Adrenal gland (tissue), 12 donors: ENCODE results near the gene NUFIP1. TPM values are rescaled to one million over a fixed set of nuclear protein-coding genes. Genes with fewer than 3 reads are reported as not detected.

Experiments used
- DNase-seq, 7 donors: peaks; one replicate each; pipeline ENCODE4 v3.0.0-alpha.2; 2019 to 2020
- H3K27ac ChIP-seq, 5 donors: fragments of 200-600 bp; sonication (generic) in 4 of 5; 1 replicate in 3 of 5; 2 replicates in 2 of 5; pipeline versions ENCODE4 v1.5.1 to v1.8.0; 2016 to 2020; ENCODE audit warnings: mild to moderate bottlenecking in 1 of 5
- H3K27me3 ChIP-seq: fragments of 200-600 bp; 2 replicates; pipeline ENCODE4 v1.8.0; 2021
- H3K36me3 ChIP-seq, 2 donors: fragments of 200-600 bp; replicated peaks in 1 of 2; 1 replicate in 1 of 2; 2 replicates in 1 of 2; pipeline versions ENCODE4 v1.5.1 to v1.8.0; 2018 to 2022
- H3K4me1 ChIP-seq, 2 donors: fragments of 200-600 bp; replicated peaks in 1 of 2; 1 replicate in 1 of 2; 2 replicates in 1 of 2; pipeline versions ENCODE4 v1.5.1 to v1.8.0; 2018 to 2021
- H3K4me3 ChIP-seq, 4 donors: fragments of 200-600 bp; sonication (generic) in 3 of 4; one replicate each; pipeline ENCODE4 v1.5.1; 2016 to 2018
- H3K9me3 ChIP-seq, 3 donors: fragments of 200-600 bp; sonication (generic) in 1 of 3; replicated peaks in 1 of 3; 1 replicate in 2 of 3; 2 replicates in 1 of 3; pipeline versions ENCODE4 v1.5.1 to v1.8.0; 2016 to 2021
- CTCF ChIP-seq, 6 experiments: fragments of 450-650 bp in 4 of 6; fragments of 200-600 bp in 2 of 6; sonication (generic) in 1 of 6; IDR thresholded peaks; 1 replicate in 5 of 6; 2 replicates in 1 of 6; pipeline versions ENCODE4 v1.5.1 to v1.8.0; 2016 to 2021; ENCODE audit warnings: antibody characterized with exemption in 6 of 6, mild to moderate bottlenecking in 2 of 6, moderate library complexity in 1 of 6
- POLR2A ChIP-seq, 2 donors: fragments of 450-650 bp; IDR thresholded peaks; one replicate each; pipeline ENCODE4 v1.6.1; 2017; ENCODE audit warnings: antibody characterized with exemption in 2 of 2, mild to moderate bottlenecking in 2 of 2, moderate library complexity in 1 of 2
- WGBS, 4 donors: extraction: QIAGEN DNeasy Blood & Tissue Kit in 2 of 4; methylation state at CpG; one replicate each; pipeline versions ENCODE4 v1.1.5 to v1.1.7; 2013 to 2017; 5-methylcytosine and 5-hydroxymethylcytosine counted together
- intact Hi-C, 2 donors: fragments of 100-400 bp; cut with DNase I; formaldehyde crosslinking; loops; one replicate each; pipeline versions ENCODE4 v1.14.1 to v1.15.0; 2022 to 2023
- polyA plus RNA-seq, 3 donors: library from polyadenylated mRNA; stranded (reverse); fragments of 200-250 nt in 2 of 3; fragments of 350-450 nt in 1 of 3; fragmentation: Illumina TruSeq in 1 of 3; extraction: RNeasy Lipid Tissue Mini Kit (QIAGEN cat#74804) in 1 of 3; gene quantifications; one replicate each; pipeline ENCODE4 v1.2.3, GENCODE V29; 2013 to 2014
- total RNA-seq, 9 donors: library from RNA; depleted of rRNA in 4 of 9; stranded (reverse); fragments of >200 nt in 4 of 9; fragments of 120-200 nt in 1 of 9; fragmentation: NEBNext Ultra II Directional in 1 of 9; extraction: Animal tissue kit (Norgen Biotek cat#: 25700) in 1 of 9; gene quantifications; one replicate each; pipeline versions ENCODE4 v1.1.0 to v1.2.4, GENCODE V29; 2013 to 2023
- donor health status: healthy with polysubstance abuse.
- donor health status: Bipolar disorder and iron deficiency.
- donor health status: DM: yes; HTN: yes; CAD: no.
- donor health status: DM: no; HTN: no; CAD: no.
- donor health status: DM: no; HTN: no; CAD: no.
- donor health status: DM: yes; HTN: yes; CAD: no.

The NUFIP1 gene
- total and polyA plus RNA-seq, 12 donors = 0.79 to 9.3 (median 4.1) TPM

- Histone ChIP-seq H3K27ac (peak overlapping the region; percentile 87 to 99 (median 97)), H3K36me3 (no peaks in the 10 kb centered on the region), H3K9me3 (no peaks in the 10 kb centered on the region), H3K27me3 (no peaks in the 10 kb centered on the region), H3K4me1 (peaks cover 32 to 34% of the 10 kb centered on the region in 2 donors), H3K4me3 (peak overlapping the region in 3 of 4 donors; percentile 3 to 51 (median 4))
- 3 to 5% (median 3%) methylated on average over 36 to 41 of the region's 41 CpGs for WGBS, 4 donors
- TF ChIP-seq CTCF (IDR thresholded peaks at IDR 0.05) (peak; percentile 15 to 88 (median 77)), POLR2A (IDR thresholded peaks at IDR 0.05) (peak; percentile 53 to 66)
- intact Hi-C loops = no loop called here
- DNase-seq = peak; percentile 93 to 99 (median 94)
Measured at GRCh38 chr13:44917589-44918325, 71.5 kb downstream of the NUFIP1 start.

- Histone ChIP-seq H3K36me3 (no peaks in the 10 kb centered on the region), H3K27me3 (no peaks in the 10 kb centered on the region), H3K4me1 (peaks cover 6 to 18% of the 10 kb centered on the region in 2 donors), H3K9me3 (no peaks in the 10 kb centered on the region), H3K4me3 (no peak overlapping the region), H3K27ac (no peak overlapping the region)
- TF ChIP-seq CTCF (IDR thresholded peaks at IDR 0.05) (no peak), POLR2A (IDR thresholded peaks at IDR 0.05) (no peak)
- peak in 1 of 7 donors; percentile 39 for DNase-seq
- intact Hi-C loops = no loop called here
- WGBS, 4 donors = 80 to 91% (median 82%) methylated on average over 3 of the region's 3 CpGs
Measured at GRCh38 chr13:44912278-44913016, 76.8 kb downstream of the NUFIP1 start.

- Histone ChIP-seq H3K4me1 (peaks cover 17 to 38% of the 10 kb centered on the region in 2 donors), H3K36me3 (no peaks in the 10 kb centered on the region), H3K9me3 (no peaks in the 10 kb centered on the region), H3K4me3 (no peak overlapping the region), H3K27ac (peak overlapping the region in 1 of 5 donors; percentile 31), H3K27me3 (no peaks in the 10 kb centered on the region)
- intact Hi-C loops = no loop called here
- TF ChIP-seq CTCF (IDR thresholded peaks at IDR 0.05) (no peak), POLR2A (IDR thresholded peaks at IDR 0.05) (no peak)
- no peak for DNase-seq
- WGBS, 4 donors = 62 to 76% (median 72%) methylated on average over 5 of the region's 5 CpGs
Measured at GRCh38 chr13:44908712-44909111, 80.6 kb downstream of the NUFIP1 start.

GRCh38 chr13:44908266-44908665 is 81.0 kb downstream of the NUFIP1 start:
- Histone ChIP-seq H3K9me3 (no peaks in the 10 kb centered on the region), H3K27me3 (no peaks in the 10 kb centered on the region), H3K27ac (peak overlapping the region in 1 of 5 donors; percentile 31), H3K4me1 (peaks cover 17 to 41% of the 10 kb centered on the region in 2 donors), H3K4me3 (no peak overlapping the region), H3K36me3 (no peaks in the 10 kb centered on the region)
- WGBS, 4 donors = 30 to 36% (median 33%) methylated on average over 1 of the region's 1 CpG
- intact Hi-C loops = no loop called here
- TF ChIP-seq POLR2A (IDR thresholded peaks at IDR 0.05) (no peak), CTCF (IDR thresholded peaks at IDR 0.05) (no peak)
- DNase-seq = no peak
